ENCODE results near the gene RNF5.
A peak's percentile ranks its signal among the peaks of the same experiment; 100 is the strongest.

RNF5 gene

DNA sequence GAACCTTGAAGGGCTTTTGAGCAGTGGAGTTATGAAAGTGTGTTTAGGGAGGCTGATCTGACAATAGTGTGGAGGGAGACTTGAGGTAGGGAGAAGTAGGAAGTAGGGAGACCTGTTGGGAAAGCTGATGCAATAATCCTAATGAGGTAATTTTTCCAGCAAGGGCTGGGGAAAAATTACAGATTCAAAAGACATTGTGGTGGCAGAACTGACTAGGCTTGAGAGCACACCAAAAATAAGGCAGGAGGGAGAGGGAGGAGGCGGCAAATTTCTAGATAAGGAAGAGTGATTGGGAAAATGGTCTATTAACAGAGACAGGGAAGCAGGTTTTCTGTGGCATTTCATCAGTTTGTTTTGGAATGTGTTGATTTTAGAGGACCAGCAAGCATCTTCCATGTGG lies 31.9 kb upstream of the RNF5 start:
- Histone ChIP-seq H3K4me1 (ENCODE audit: control insufficient read depth, insufficient read depth, low read length) (peaks cover 4% of the 10 kb centered on the region), H3K9ac (ENCODE audit: low read length) (no peak overlapping the region), H3K27me3 (replicated peaks; ENCODE audit: control insufficient read depth, insufficient read depth, low read length) (peaks cover 6% of the 10 kb centered on the region), H3K36me3 (ENCODE audit: control insufficient read depth, insufficient read depth, low read length, severe bottlenecking) (no peaks in the 10 kb centered on the region), H3K4me3 (ENCODE audit: low read length) (no peak overlapping the region), H3K9me3 (ENCODE audit: control insufficient read depth, low read length) (no peaks in the 10 kb centered on the region)
- DNase-seq (ENCODE audit: low read depth): no peak

DNA sequence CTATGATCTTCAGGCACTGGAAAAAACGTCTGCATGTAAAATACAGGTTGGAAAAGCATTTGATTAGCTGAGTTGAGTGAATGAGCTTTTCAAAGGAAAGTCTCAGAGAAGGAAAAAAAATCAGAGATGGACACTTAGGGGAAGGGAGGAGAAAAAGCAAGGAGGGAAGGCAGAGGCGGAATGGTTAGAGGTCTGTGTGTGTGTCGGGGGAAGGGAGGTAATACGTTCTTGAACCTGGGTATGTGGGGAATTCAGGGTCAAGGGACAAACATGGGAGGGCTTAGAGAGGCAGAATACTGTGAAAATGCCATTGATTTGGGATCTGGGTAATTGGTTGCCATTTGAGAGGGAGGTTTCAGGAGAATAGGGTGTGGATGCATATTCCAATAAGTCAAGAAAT lies 31.5 kb upstream of the RNF5 start:
- Histone ChIP-seq H3K9ac (ENCODE audit: low read length) (no peak overlapping the region), H3K27me3 (replicated peaks; ENCODE audit: control insufficient read depth, insufficient read depth, low read length) (peaks cover 6% of the 10 kb centered on the region), H3K9me3 (ENCODE audit: control insufficient read depth, low read length) (no peaks in the 10 kb centered on the region), H3K36me3 (ENCODE audit: control insufficient read depth, insufficient read depth, low read length, severe bottlenecking) (no peaks in the 10 kb centered on the region), H3K4me1 (ENCODE audit: control insufficient read depth, insufficient read depth, low read length) (peaks cover 4% of the 10 kb centered on the region), H3K4me3 (ENCODE audit: low read length) (no peak overlapping the region)
- no peak for DNase-seq (ENCODE audit: low read depth)

DNA sequence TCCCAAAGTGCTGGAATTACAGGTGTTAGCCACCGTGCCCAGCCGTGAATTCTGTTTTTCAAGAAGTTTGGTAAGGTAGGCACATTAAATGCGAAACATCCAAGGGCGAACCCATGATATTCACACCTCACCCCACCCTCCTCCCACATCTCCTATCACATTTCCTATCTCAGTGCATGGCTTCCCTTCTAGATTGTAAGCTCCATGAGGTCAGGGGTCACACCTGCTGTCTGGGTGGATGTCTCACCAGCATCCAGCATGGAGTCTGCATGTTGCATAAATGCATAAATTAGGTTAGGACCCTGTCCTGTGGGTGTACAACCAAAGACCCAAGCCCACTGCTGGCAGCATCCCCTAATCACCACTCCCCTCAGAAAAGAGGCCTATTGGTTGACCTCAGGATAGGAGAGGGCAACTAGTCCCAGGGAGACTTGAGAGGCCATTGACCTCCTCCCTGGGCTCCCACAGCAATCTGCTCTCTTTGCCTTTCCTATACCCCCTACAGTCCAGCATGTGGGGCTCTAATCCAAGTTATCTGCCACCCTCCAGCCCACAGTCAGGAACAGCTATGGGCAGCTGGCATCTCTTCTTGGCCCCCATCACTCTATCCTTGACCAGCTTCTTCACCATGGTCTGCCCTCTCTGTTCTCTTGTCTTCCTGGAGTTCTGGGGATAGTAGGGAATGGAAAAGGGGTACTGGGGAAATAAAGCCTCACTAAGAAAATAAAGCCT lies 30.6 kb upstream of the RNF5 start:
- Histone ChIP-seq H3K27me3 (replicated peaks; ENCODE audit: control insufficient read depth, insufficient read depth, low read length) (peaks cover 6% of the 10 kb centered on the region), H3K9ac (ENCODE audit: low read length) (no peak overlapping the region), H3K9me3 (ENCODE audit: control insufficient read depth, low read length) (no peaks in the 10 kb centered on the region), H3K4me1 (ENCODE audit: control insufficient read depth, insufficient read depth, low read length) (peaks cover 10% of the 10 kb centered on the region), H3K4me3 (ENCODE audit: low read length) (peak overlapping the region; percentile 75), H3K36me3 (ENCODE audit: control insufficient read depth, insufficient read depth, low read length, severe bottlenecking) (no peaks in the 10 kb centered on the region)
- no peak for DNase-seq (ENCODE audit: low read depth)

DNA sequence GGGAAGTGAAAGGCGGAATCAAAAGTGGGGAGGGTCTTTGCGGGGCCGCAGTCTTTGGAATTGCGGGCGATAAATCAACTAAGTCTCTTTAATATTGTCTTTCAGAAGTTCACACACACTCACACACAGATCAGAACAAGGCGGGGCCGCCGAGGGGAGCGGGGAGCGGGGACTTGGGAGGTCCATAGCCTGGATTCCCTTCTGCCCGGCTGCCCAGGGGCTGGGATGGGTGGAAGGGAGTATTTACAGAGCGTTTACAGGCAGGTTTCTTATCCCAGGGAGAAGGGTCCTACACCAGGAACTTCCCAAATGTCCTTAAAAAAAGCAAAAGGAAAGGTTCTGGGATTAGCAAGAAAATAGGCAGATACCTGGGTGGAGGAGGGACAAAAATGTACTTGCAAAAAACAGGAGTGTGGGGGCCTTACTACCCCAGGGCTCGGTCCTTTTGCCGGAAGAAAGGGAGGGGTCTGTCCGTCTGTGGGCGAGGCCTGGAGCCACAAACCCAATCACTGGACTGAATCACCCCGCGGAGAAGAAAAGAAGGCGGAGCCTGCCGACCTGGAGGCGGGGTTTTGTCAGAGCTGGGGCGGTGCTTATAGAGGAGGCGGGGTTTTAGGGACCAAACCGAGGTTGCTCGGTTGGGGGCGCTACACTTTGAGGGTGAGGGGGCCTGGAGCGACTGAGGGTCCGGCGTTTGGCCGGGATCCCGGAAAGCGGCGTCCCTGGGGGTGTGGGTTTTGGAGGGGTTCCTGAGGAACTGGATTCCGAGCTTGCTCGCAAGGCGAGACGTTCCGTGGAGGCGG lies 29.7 kb upstream of the RNF5 start:
- H3K9me3 ChIP-seq (ENCODE audit: control insufficient read depth, low read length): no peaks in the 10 kb centered on the region
- peaks cover 19% of the 10 kb centered on the region for H3K4me1 ChIP-seq (ENCODE audit: control insufficient read depth, insufficient read depth, low read length)
- peak overlapping the region; percentile 75 for H3K4me3 ChIP-seq (ENCODE audit: low read length)
- no peaks in the 10 kb centered on the region for H3K36me3 ChIP-seq (ENCODE audit: control insufficient read depth, insufficient read depth, low read length, severe bottlenecking)
- H3K9ac ChIP-seq (ENCODE audit: low read length): peak overlapping the region; percentile 36
- DNase-seq (ENCODE audit: low read depth): no peak
- H3K27me3 ChIP-seq (replicated peaks; ENCODE audit: control insufficient read depth, insufficient read depth, low read length): peaks cover 6% of the 10 kb centered on the region

DNA sequence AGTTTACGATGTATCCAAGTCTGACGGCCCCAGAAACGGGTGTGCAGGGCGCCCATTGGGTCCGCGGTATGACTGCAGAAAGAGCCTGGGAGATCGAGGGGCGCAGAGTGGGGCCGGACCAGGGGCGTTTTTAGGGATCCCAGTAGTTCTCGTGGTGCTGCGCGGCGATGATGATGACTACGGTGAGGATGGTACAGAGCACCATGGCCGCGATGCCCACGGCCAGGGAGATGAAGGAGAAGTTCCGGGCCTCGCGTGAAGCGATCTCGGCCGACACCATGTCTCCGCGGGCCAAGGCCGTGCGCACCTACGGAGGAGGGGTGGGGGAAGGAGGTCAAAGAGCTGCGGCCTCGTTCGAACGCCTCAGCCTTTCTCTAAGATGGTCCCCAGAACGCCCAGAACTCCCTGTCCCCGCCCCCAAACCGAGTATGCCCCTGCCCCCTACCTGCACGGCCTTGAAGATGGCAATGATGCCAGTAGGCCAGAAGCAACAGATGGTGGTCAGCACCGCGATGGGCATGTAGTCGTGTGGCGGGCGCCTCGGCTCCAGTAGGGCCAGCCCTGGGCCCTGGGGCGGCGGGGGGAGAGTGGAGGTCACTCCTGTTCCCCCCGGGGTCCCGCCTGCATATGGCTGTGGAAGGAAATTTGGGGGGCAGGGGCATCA lies 29.0 kb upstream of the RNF5 start:
- H3K36me3 ChIP-seq (ENCODE audit: control insufficient read depth, insufficient read depth, low read length, severe bottlenecking): no peaks in the 10 kb centered on the region
- no peak overlapping the region for H3K9ac ChIP-seq (ENCODE audit: low read length)
- H3K9me3 ChIP-seq (ENCODE audit: control insufficient read depth, low read length): no peaks in the 10 kb centered on the region
- H3K4me1 ChIP-seq (ENCODE audit: control insufficient read depth, insufficient read depth, low read length): peaks cover 20% of the 10 kb centered on the region
- H3K27me3 ChIP-seq (replicated peaks; ENCODE audit: control insufficient read depth, insufficient read depth, low read length): peaks cover 6% of the 10 kb centered on the region
- DNase-seq (ENCODE audit: low read depth): no peak
- H3K4me3 ChIP-seq (ENCODE audit: low read length): peak overlapping the region; percentile 75

DNA sequence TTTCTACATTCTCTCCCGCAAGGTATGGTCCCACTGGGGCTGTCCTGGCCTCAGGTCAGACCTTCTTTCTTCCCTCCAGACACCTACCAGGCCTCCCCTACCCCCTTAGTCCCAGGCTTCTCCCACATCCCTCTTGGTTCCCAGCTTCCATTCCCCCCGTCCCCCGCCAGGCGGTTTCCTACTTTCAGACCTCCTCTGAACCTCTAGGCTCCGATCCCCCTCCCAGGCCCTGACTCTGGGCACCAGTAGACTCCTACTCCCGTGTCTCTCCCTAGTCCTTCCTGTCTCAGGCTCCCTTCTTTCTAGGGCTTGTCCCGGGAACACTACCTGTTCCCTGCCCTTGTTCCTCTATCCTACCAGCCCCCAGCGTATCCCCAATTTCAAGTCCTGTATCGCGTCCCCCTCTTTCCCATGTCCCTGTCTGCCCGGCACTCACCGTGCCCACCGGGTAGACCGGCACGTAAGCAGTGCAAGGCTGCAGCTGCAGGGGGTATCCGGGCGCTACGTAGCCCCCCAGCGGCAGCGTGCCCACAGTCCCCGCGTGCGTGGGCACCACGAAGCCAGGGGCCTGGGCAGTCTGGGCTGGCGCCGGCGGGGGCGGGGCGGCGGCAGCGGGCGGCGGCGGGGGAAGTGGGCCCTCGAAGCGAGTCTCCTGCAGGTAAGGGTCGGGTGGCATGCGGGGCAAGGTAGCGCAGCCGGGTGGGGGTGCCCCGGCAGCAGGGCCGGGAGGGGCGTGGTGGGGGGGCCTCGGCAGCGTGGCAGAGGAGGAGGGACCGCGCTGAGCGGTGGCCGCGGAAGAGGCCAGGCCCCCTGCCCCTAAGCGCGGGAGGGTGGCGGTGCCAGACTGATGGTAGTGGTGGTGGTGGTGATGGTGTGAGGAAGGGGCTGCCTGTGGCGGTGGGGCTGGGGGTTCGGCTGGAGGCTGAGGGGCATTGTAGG lies 28.0 kb upstream of the RNF5 start:
- no peaks in the 10 kb centered on the region for H3K9me3 ChIP-seq (ENCODE audit: control insufficient read depth, low read length)
- H3K4me1 ChIP-seq (ENCODE audit: control insufficient read depth, insufficient read depth, low read length): peaks cover 23% of the 10 kb centered on the region
- no peak for DNase-seq (ENCODE audit: low read depth)
- H3K36me3 ChIP-seq (ENCODE audit: control insufficient read depth, insufficient read depth, low read length, severe bottlenecking): no peaks in the 10 kb centered on the region
- no peak overlapping the region for H3K4me3 ChIP-seq (ENCODE audit: low read length)
- H3K9ac ChIP-seq (ENCODE audit: low read length): no peak overlapping the region
- peaks cover 6% of the 10 kb centered on the region for H3K27me3 ChIP-seq (replicated peaks; ENCODE audit: control insufficient read depth, insufficient read depth, low read length)

DNA sequence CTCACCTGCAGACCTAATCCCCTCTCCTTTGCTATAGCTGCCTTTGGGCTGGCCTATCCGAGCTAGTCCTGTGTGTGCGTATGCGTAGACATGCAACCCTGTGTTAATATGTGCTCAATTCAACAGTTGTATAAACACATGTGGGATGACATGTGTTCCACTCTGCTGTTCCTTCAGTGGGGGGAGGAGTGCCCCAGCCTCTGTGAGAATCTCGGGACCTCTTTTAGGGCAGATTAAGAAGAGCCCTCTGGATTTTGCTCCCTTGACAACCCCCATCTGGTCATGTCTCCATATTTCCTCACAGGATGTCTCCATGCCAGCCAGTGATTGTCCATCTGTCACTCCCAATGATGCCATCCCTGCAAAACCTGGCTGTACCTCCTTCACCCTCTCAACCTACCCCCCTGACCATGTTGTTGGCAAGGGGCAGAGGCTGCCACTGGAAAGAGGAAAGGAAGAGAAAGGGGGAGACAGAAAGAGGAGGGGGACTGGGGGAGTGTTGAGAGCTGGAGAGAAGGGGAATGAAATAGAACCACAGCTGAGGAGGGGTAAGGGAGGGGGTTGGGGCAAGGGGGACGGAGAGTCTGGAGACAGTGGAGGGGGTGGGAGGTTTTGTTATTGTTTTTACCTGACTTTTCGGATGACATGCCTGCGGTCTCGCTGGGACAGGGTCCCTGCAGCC lies 26.9 kb upstream of the RNF5 start:
- Histone ChIP-seq H3K4me3 (ENCODE audit: low read length) (no peak overlapping the region), H3K9ac (ENCODE audit: low read length) (no peak overlapping the region), H3K4me1 (ENCODE audit: control insufficient read depth, insufficient read depth, low read length) (peaks cover 28% of the 10 kb centered on the region), H3K9me3 (ENCODE audit: control insufficient read depth, low read length) (no peaks in the 10 kb centered on the region), H3K36me3 (ENCODE audit: control insufficient read depth, insufficient read depth, low read length, severe bottlenecking) (no peaks in the 10 kb centered on the region), H3K27me3 (replicated peaks; ENCODE audit: control insufficient read depth, insufficient read depth, low read length) (peaks cover 6% of the 10 kb centered on the region)
- DNase-seq (ENCODE audit: low read depth): no peak

DNA sequence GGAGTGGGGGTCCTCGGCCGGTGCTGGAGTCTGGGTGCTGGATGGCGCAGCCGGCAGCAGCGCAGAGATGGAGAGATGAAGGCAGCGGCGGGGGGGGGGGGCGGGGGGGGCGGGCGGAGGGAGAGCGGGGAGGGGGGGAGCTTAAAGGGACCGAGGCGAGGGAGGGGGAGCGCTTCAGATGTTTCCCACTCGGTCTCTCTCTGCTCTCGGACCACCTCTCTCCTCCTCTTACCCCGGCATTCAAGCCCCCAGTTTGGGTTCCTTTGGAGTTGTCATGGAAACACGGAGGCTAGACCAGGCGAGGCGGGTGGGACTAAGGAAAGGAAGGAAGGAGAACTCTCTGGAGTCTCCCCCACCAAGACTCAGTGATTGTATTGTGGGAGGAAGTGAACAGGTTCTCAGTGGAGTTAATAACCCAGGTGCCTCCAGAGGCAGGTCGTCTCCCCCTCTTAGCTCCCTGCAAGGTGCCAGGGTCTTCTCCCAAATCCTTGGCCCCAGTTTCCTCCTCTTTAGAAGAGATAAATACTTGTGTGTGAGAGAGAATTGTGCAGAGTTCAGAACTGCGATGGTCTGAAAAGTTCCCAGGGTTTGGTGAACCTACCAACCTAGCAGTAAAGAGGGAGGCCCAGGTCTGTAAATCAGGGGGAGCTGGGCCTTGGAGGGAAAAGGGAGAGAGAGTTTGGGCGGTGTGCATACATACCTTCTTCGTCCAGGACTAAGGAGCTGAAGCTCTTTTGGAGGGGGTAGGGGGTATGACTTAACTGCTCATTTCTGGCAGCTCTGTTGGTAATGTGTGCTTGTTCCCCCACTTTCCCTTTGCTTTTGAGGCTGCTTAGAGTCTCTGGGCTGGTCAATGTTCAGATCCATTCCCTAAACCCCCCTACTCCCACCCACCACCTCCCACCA lies 26.1 kb upstream of the RNF5 start, which contains the start of gene PRRT1:
TSS of gene PRRT1 (minus strand) at position 77 of the 906 bp plus-strand sequence. CDS start 112 bp downstream, outside the sequence.
- Histone ChIP-seq H3K4me1 (ENCODE audit: control insufficient read depth, insufficient read depth, low read length) (peaks cover 28% of the 10 kb centered on the region), H3K4me3 (ENCODE audit: low read length) (peak within 1 kb of the TSS; percentile 90), H3K36me3 (ENCODE audit: control insufficient read depth, insufficient read depth, low read length, severe bottlenecking) (peaks cover 2% of the 10 kb centered on the region), H3K27me3 (replicated peaks; ENCODE audit: control insufficient read depth, insufficient read depth, low read length) (peaks cover 6% of the 10 kb centered on the region), H3K9me3 (ENCODE audit: control insufficient read depth, low read length) (no peaks in the 10 kb centered on the region), H3K9ac (ENCODE audit: low read length) (peak within 1 kb of the TSS; percentile 88)
- peak; percentile 44 for DNase-seq (ENCODE audit: low read depth)

DNA sequence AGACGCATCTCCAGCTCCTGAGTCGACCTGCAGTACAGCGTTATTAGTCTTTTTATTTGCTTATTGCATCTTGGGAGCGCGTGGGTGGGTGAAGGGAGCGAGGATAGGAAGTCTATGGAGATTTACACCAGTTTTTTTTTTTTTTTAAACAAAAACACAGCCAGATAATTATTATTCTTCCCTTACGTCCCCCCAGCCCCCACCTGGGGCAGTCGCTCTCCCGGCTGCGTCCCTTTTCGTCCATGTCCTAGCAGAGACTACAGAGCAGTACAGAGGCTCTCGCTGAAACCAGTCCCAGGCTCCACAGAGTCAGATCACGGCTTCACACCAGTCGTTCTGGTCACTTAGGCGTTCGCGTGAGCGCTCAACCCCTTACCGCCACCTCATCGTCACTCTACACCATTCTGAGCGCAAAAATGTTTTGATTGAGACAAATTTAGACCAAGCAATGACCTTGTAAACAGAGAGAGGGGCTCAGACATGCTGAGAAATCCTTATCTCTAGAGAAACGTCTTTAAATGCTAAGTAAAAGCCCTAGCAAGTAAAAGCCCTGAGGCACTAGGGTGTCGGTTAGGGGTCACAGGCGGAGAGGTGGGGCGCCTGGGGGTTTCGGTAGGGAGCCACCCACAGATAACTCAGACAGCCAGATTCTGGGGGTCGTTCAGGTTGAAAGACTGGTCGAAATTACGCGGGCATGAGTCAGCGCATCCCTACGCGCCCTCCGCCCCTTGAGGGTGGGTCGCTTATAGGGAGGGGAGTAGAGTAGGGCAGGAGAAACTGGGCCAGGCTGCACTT lies 25.2 kb upstream of the RNF5 start:
- Histone ChIP-seq H3K27me3 (replicated peaks; ENCODE audit: control insufficient read depth, insufficient read depth, low read length) (peaks cover 6% of the 10 kb centered on the region), H3K36me3 (ENCODE audit: control insufficient read depth, insufficient read depth, low read length, severe bottlenecking) (peaks cover 11% of the 10 kb centered on the region), H3K4me3 (ENCODE audit: low read length) (peak overlapping the region; percentile 90), H3K9me3 (ENCODE audit: control insufficient read depth, low read length) (no peaks in the 10 kb centered on the region), H3K9ac (ENCODE audit: low read length) (peak overlapping the region; percentile 88), H3K4me1 (ENCODE audit: control insufficient read depth, insufficient read depth, low read length) (peaks cover 28% of the 10 kb centered on the region)
- DNase-seq (ENCODE audit: low read depth): peak; percentile 76
